Measurements from ENCODE around the gene RHOG. TPM values are rescaled to one million over a fixed set of nuclear protein-coding genes. Genes with fewer than 3 reads are reported as not detected.

Gene RHOG
- total RNA-seq, 4 donors from 2014 or later: 38.0 to 77.4 (median 46.9) TPM

DNA sequence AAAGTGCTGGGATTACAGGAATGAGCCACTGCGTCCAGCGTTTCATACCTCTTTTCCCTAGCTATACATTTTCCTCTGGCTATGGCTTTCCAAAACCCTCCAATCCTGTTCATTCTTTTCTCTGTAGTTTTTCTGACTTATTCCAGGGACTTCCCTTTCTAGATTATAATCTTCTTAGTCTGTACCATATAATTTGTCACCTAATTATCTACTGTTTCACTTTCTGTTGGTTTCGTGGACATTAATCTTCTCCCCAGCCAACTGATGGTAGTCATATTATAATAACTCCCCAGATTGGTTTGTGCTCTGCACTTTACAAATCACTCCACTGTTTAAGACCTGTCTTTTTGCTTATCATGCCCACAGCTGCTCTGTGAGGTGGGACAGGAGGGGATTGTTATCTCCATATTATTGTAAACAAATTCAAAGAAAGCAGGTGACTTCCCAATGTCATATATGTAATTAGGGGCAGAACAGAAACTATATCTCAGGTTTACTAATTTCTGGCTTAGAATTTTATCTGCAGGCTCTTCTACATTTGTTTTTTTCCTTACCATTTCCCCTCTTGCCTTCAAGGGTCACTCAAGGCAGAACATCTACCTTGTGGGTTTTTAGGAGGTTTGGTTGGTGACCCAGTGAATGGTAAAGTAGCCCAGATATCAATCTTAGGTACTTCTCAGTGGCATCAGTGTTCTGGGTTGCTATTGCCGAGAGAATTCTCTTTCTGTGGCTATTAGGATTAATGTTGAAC is 38.6 kb upstream of the RHOG start:
- no peak for TF ChIP-seq POLR2A (IDR thresholded peaks at IDR 0.05)
- TF ChIP-seq, protein P1, sequence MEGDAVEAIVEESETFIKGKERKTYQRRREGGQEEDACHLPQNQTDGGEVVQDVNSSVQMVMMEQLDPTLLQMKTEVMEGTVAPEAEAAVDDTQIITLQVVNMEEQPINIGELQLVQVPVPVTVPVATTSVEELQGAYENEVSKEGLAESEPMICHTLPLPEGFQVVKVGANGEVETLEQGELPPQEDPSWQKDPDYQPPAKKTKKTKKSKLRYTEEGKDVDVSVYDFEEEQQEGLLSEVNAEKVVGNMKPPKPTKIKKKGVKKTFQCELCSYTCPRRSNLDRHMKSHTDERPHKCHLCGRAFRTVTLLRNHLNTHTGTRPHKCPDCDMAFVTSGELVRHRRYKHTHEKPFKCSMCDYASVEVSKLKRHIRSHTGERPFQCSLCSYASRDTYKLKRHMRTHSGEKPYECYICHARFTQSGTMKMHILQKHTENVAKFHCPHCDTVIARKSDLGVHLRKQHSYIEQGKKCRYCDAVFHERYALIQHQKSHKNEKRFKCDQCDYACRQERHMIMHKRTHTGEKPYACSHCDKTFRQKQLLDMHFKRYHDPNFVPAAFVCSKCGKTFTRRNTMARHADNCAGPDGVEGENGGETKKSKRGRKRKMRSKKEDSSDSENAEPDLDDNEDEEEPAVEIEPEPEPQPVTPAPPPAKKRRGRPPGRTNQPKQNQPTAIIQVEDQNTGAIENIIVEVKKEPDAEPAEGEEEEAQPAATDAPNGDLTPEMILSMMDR (IDR thresholded peaks at IDR 0.05 in 4 of 5, conservative IDR thresholded peaks at IDR 0.05 in 1 of 5): no peak
- H3K4me1 ChIP-seq: peaks cover 74 to 79% of the 10 kb centered on the region in 2 donors
- in situ Hi-C loops (cut with MboI; ENCODE audit: low sequenced_read_pairs in 4 of 4) (no loop called here), intact Hi-C loops (cut with DNase I; ENCODE audit: low total_unique reads) (no loop called here)
- H3K4me3 ChIP-seq: no peak overlapping the region
- DNase-seq (no peak), ATAC-seq (no peak)
- no peaks in the 10 kb centered on the region for H3K9me3 ChIP-seq
- H3K27ac ChIP-seq: peak overlapping the region; percentile 37 to 77 (median 53)
- no peaks in the 10 kb centered on the region for H3K27me3 ChIP-seq
- no peaks in the 10 kb centered on the region for H3K36me3 ChIP-seq

DNA sequence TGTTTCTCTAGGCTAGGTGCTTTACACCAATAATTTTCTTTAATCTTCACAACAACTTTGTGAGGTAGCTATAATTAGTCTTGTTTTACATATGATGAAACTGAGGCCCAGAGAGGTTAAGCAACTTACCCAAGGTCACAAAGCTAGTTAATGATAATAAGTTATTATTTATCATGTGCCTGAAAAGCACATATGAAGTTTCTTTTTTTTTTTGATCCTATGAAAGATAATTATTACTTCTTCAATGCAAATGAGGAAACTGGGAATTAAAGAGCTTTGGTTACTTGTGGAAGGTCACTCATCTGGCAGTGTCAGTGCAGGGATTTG is 37.5 kb upstream of the RHOG start:
- Histone ChIP-seq H3K4me3 (no peak overlapping the region), H3K27me3 (no peaks in the 10 kb centered on the region), H3K36me3 (no peaks in the 10 kb centered on the region), H3K27ac (peak overlapping the region; percentile 47 to 77 (median 66)), H3K4me1 (peaks cover 74 to 77% of the 10 kb centered on the region in 2 donors), H3K9me3 (no peaks in the 10 kb centered on the region)
- DNase-seq: no peak
- intact Hi-C loops (cut with DNase I; ENCODE audit: low total_unique reads) (no loop called here), in situ Hi-C loops (cut with MboI; ENCODE audit: low sequenced_read_pairs in 4 of 4) (no loop called here)
- TF ChIP-seq POLR2A (IDR thresholded peaks at IDR 0.05): no peak
- TF ChIP-seq, protein P1 (IDR thresholded peaks at IDR 0.05 in 4 of 5, conservative IDR thresholded peaks at IDR 0.05 in 1 of 5): no peak
- no peak for ATAC-seq

DNA sequence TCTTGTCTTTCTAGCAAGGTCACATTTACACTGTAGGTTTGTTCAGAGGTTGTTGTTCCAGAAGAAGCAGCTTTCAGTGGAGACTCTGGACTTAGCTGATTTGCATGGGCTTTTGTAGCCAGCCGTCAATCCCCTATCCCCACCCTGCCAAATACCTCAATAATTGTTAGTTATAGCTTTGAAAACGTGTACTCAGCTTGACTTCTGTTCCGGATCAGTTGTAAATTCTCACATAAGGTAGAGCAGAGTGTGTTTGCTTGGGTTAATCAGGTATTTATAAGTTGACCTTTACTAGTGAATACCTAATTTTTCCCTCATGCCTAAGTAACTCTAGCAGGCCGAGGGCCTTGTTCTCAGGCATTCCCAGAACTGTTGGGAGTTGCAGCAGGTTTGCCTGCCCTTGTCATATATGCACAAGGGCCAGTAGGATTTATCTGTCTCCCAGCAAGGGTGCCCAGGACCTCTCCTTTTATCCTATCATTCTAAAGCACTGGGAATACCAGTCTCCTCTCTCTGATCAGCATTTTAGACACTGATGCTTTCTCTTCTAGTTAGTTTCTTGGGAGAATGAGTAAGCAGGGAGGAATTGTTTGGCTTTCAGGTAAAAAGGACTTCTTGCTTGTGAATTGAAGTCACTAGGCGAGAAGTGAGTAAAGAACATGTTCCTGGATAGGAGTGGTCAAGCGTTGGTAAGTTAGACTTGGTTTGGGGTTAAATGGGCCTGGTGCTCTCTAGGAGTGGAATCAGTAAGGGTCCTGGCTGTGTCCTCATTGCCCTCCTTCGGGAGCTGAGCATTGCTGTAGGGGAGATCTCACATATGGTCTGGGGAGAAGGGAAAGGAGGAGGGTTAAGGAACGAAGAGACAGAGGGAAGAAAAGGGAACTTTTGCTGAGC is 36.9 kb upstream of the RHOG start:
- DNase-seq (no peak), ATAC-seq (no peak)
- Histone ChIP-seq H3K4me1 (peaks cover 74 to 77% of the 10 kb centered on the region in 2 donors), H3K27me3 (no peaks in the 10 kb centered on the region), H3K4me3 (no peak overlapping the region), H3K27ac (peak overlapping the region; percentile 47 to 77 (median 66)), H3K9me3 (no peaks in the 10 kb centered on the region), H3K36me3 (no peaks in the 10 kb centered on the region)
- TF ChIP-seq POLR2A (IDR thresholded peaks at IDR 0.05): no peak
- TF ChIP-seq, protein P1 (IDR thresholded peaks at IDR 0.05 in 4 of 5, conservative IDR thresholded peaks at IDR 0.05 in 1 of 5): no peak
- intact Hi-C loops (cut with DNase I; ENCODE audit: low total_unique reads) (no loop called here), in situ Hi-C loops (cut with MboI; ENCODE audit: low sequenced_read_pairs in 4 of 4) (no loop called here)

DNA sequence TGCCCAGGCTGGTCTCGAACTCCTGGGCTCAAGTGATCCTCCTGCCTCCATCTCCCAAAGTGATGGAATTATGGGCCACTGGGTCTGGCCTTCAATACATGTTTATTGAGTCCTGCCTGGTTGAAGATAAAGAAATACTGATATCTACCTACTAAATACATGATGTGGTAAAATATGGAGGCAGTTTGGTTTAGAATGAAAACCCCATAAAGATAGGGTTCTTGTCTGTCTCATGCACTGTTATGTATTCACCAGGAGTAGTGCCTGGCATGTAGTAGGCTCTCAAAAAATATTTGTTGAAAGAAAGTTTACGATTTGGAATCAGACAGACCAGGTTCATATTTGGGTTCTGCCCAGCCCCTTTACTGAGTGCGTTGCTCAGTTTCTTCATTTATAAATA is 35.9 kb upstream of the RHOG start:
- ATAC-seq (no peak), DNase-seq (no peak)
- peaks cover 80 to 83% of the 10 kb centered on the region in 2 donors for H3K4me1 ChIP-seq
- in situ Hi-C loops (cut with MboI; ENCODE audit: low sequenced_read_pairs in 4 of 4) (no loop called here), intact Hi-C loops (cut with DNase I; ENCODE audit: low total_unique reads) (no loop called here)
- H3K27ac ChIP-seq: peak overlapping the region; percentile 47 to 77 (median 66)
- H3K36me3 ChIP-seq: no peaks in the 10 kb centered on the region
- H3K4me3 ChIP-seq: no peak overlapping the region
- TF ChIP-seq, protein P1 (IDR thresholded peaks at IDR 0.05 in 4 of 5, conservative IDR thresholded peaks at IDR 0.05 in 1 of 5): no peak
- TF ChIP-seq POLR2A (IDR thresholded peaks at IDR 0.05): no peak
- H3K9me3 ChIP-seq: no peaks in the 10 kb centered on the region
- H3K27me3 ChIP-seq: no peaks in the 10 kb centered on the region

All from gastrocnemius medialis (tissue), 4 donors.